ENCODE measurements around the gene FBXL2. TPM values are rescaled to one million over a fixed set of nuclear protein-coding genes. Genes with fewer than 3 reads are reported as not detected.

Gene FBXL2
- total and polyA plus RNA-seq, 2 of the 4 experiments (the other 2 are of a cell fraction): 15.8 to 21.0 TPM

DNA sequence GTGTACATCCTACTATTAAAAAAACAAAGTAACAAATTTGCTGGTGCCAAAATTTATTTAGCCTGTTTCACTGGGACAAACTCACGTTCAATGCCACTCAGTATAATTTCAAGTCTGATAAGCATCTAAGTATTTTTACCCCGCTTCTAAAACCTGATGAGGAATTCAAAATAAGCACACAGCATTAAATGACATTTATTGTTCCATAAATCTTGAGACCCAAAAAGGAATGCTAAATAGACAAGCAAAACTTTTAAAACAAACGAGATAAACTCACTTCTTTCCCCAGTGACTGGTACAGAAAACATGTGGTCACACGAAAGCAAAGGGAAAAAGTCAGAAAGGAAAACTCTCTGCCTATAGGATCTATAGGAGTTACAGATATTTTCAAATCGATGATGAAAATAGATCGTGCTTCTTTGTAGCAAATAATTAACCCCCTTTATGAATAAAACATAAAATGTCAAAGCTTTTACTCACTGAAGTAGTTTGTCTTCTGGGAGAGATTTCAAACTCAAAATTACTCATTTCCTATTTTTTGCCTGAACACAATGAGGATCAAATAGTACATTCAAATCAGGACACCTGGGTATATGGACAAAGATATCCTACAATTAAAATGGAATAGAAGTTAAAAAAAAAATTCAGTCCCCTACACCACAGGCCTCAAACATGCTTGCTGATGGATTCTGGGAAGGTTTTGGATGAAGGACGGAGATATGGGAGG lies 111.3 kb downstream of the FBXL2 start:
- Histone ChIP-seq H3K56ac (ENCODE audit: extremely low read depth, insufficient read depth, low read length) (no peak overlapping the region), H3K14ac (replicated peaks; ENCODE audit: low read depth, low read length) (no peak overlapping the region), H2BK15ac (ENCODE audit: low read depth, low read length) (no peak overlapping the region), H2BK5ac (ENCODE audit: low read depth, low read length, poor library complexity, severe bottlenecking) (no peak overlapping the region), H3K9me3 (ENCODE audit: control insufficient read depth, insufficient read depth, low read length) (no peaks in the 10 kb centered on the region), H3K27ac (ENCODE audit: insufficient read depth, low read length) (no peak overlapping the region), H3K9ac (ENCODE audit: low read depth, low read length) (no peak overlapping the region), H4K91ac (ENCODE audit: insufficient read depth, low read depth, low read length) (no peak overlapping the region), H3K9me1 (ENCODE audit: insufficient read depth, low read length) (peaks cover 9% of the 10 kb centered on the region), H2BK20ac (ENCODE audit: low read depth, low read length) (no peak overlapping the region), H3K4me1 (ENCODE audit: control insufficient read depth, insufficient read depth, low read length) (peaks cover 8% of the 10 kb centered on the region), H3K18ac (ENCODE audit: low read depth, low read length) (no peak overlapping the region), H3K36me3 (ENCODE audit: control insufficient read depth, insufficient read depth, low read length) (peaks cover 36% of the 10 kb centered on the region), H2AFZ (replicated peaks; ENCODE audit: low read length, poor library complexity) (no peak overlapping the region), H2AK5ac (ENCODE audit: low read depth, low read length) (no peak overlapping the region), H3K4ac (ENCODE audit: low read depth, low read length) (no peak overlapping the region), H4K5ac (ENCODE audit: low read depth, low read length) (no peak overlapping the region), H3K23ac (ENCODE audit: low read depth, low read length) (peak overlapping the region; percentile 57; the same call in 1 of the 2 replicates), H2AK9ac (replicated peaks; ENCODE audit: low read depth, low read length, poor library complexity) (no peak overlapping the region), H3K4me2 (ENCODE audit: low read depth, low read length) (no peak overlapping the region), H4K20me1 (ENCODE audit: insufficient read depth, low read length) (no peaks in the 10 kb centered on the region; the same call in 1 of the 2 replicates), H3K4me3 (ENCODE audit: insufficient read depth, low read depth, low read length) (no peak overlapping the region), H2BK120ac (ENCODE audit: low read depth, low read length) (no peak overlapping the region), H3K79me1 (ENCODE audit: low read depth in 1 of 2, low read length in 2 of 2) (peaks cover 29 to 46% of the 10 kb centered on the region in 2 experiments), H4K8ac (ENCODE audit: low read depth in 2 of 2, low read length in 2 of 2) (no peak overlapping the region), H3K27me3 (ENCODE audit: control insufficient read depth, insufficient read depth, low read length) (no peaks in the 10 kb centered on the region)
- CTCF ChIA-PET: no interaction called here
- in situ Hi-C loops (cut with MboI; ENCODE audit: low sequenced_read_pairs): no loop called here
- ATAC-seq (ENCODE audit: low read depth) (no peak), DNase-seq (no peak)
- intact Hi-C loops (cut with micrococcal nuclease): no loop called here
- TF ChIP-seq RFX5 (IDR thresholded peaks at IDR 0.05; ENCODE audit: low read depth, low read length): no peak
- TF ChIP-seq BHLHE40 (IDR thresholded peaks at IDR 0.05; ENCODE audit: low read depth, low read length): no peak
- TF ChIP-seq FOS (IDR thresholded peaks at IDR 0.05; ENCODE audit: low read depth, low read length): no peak
- TF ChIP-seq, protein P1, sequence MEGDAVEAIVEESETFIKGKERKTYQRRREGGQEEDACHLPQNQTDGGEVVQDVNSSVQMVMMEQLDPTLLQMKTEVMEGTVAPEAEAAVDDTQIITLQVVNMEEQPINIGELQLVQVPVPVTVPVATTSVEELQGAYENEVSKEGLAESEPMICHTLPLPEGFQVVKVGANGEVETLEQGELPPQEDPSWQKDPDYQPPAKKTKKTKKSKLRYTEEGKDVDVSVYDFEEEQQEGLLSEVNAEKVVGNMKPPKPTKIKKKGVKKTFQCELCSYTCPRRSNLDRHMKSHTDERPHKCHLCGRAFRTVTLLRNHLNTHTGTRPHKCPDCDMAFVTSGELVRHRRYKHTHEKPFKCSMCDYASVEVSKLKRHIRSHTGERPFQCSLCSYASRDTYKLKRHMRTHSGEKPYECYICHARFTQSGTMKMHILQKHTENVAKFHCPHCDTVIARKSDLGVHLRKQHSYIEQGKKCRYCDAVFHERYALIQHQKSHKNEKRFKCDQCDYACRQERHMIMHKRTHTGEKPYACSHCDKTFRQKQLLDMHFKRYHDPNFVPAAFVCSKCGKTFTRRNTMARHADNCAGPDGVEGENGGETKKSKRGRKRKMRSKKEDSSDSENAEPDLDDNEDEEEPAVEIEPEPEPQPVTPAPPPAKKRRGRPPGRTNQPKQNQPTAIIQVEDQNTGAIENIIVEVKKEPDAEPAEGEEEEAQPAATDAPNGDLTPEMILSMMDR (conservative IDR thresholded peaks at IDR 0.05; ENCODE audit: low read depth, low read length): no peak
- dilution Hi-C loops (cut with HindIII; ENCODE audit: low sequenced_read_pairs, unreplicated experiment): loop anchor here (25.0 kb wide), 1 partner anchor 251 kb away; no protein-coding TSS in a partner anchor
- no CpG with 5 or more reads among the region's 7 CpGs for WGBS, 2 experiments (ENCODE audit: extremely low coverage in 2 of 2, insufficient read length in 1 of 2)
- POLR2A ChIA-PET (ENCODE audit: unreplicated experiment): no interaction called here
- BruUV-seq (replicated peaks): no TSS peak
